Endodermal cell (in vitro differentiated cells): ENCODE results near the gene VAV3. TPM values are rescaled to one million over a fixed set of nuclear protein-coding genes. Genes with fewer than 3 reads are reported as not detected.

Source experiments
- DNase-seq: peaks from one replicate; pipeline ENCODE4 v3.0.0-alpha.2; 2017
- H3K27ac ChIP-seq: 2 replicates; pipeline ENCODE4 v1.5.1; 2013; ENCODE audit warnings: mild to moderate bottlenecking, low read depth, low read length, moderate library complexity
- H3K27me3 ChIP-seq: 2 replicates; pipeline ENCODE4 v1.6.1; 2013; ENCODE audit warnings: mild to moderate bottlenecking, low read length, moderate library complexity; ENCODE audit not compliant: insufficient read depth, control insufficient read depth, poor library complexity, severe bottlenecking
- H3K36me3 ChIP-seq: 2 replicates; pipeline ENCODE4 v1.7.0; 2013; ENCODE audit warnings: mild to moderate bottlenecking, low read length, moderate library complexity; ENCODE audit not compliant: control insufficient read depth, insufficient read depth
- H3K4me1 ChIP-seq: one replicate; pipeline ENCODE4 v1.7.0; 2013; ENCODE audit warnings: low read length; ENCODE audit not compliant: control insufficient read depth, insufficient read depth
- H3K4me3 ChIP-seq: 2 replicates; pipeline ENCODE4 v1.5.1; 2013; ENCODE audit warnings: mild to moderate bottlenecking, low read length, moderate library complexity
- H3K9ac ChIP-seq: 2 replicates; pipeline ENCODE4 v1.6.1; 2013; ENCODE audit warnings: mild to moderate bottlenecking, low read length, moderate library complexity; ENCODE audit not compliant: poor library complexity, severe bottlenecking; ENCODE audit errors: extremely low read depth
- H3K9me3 ChIP-seq: 2 replicates; pipeline ENCODE4 v1.6.1; 2013; ENCODE audit warnings: mild to moderate bottlenecking, low read length, moderate library complexity; ENCODE audit not compliant: control insufficient read depth
- H3K27ac Mint-ChIP-seq: 2 replicates; pipeline ENCODE4 v1.8.0; 2020; ENCODE audit warnings: mixed read lengths
- H3K27me3 Mint-ChIP-seq: 2 replicates; pipeline ENCODE4 v1.8.0; 2021; ENCODE audit warnings: mild to moderate bottlenecking, mixed read lengths; ENCODE audit not compliant: insufficient read depth
- H3K36me3 Mint-ChIP-seq: 2 replicates; pipeline ENCODE4 v1.8.0; 2020; ENCODE audit warnings: low read depth, mixed read lengths
- H3K4me1 Mint-ChIP-seq: 2 replicates; pipeline ENCODE4 v1.8.0; 2020; ENCODE audit warnings: mixed read lengths
- H3K4me3 Mint-ChIP-seq: 2 replicates; pipeline ENCODE4 v1.8.0; 2020; ENCODE audit warnings: mild to moderate bottlenecking, moderate library complexity, mixed read lengths
- H3K9me3 Mint-ChIP-seq: 2 replicates; pipeline ENCODE4 v1.8.0; 2020; ENCODE audit warnings: mild to moderate bottlenecking, mixed read lengths
- CTCF ChIP-seq: fragments of 200-600 bp; sonication (generic); conservative IDR thresholded peaks from 2 replicates; pipeline ENCODE4 v1.5.0; 2021; ENCODE audit warnings: antibody characterized with exemption, mild to moderate bottlenecking
- WGBS, 2 experiments: methylation state at CpG; one replicate each; pipeline versions ENCODE4 v1.1.5 to v1.1.7; 2013; ENCODE audit warnings: missing lambda C conversion rate in 2 of 2, mixed read lengths in 1 of 2; ENCODE audit not compliant: insufficient coverage in 1 of 2, insufficient read length in 1 of 2; 5-methylcytosine and 5-hydroxymethylcytosine counted together
- total RNA-seq, 2 donors: library from RNA; stranded (reverse); fragmentation: NEBNext Ultra II Directional in 1 of 2; extraction: Animal tissue kit (Norgen Biotek cat#: 25700) in 1 of 2; gene quantifications; 2 replicates in 1 of 2; 3 replicates in 1 of 2; pipeline ENCODE4 v1.2.1, GENCODE V29; 2021

Gene VAV3
- total RNA-seq, 2 donors from 2014 or later: 6.9 to 9.6 TPM

- H3K4me3 Mint-ChIP-seq: no peak overlapping the region
- TF ChIP-seq CTCF: no peak
- Histone ChIP-seq H3K36me3 (no peaks in the 10 kb centered on the region), H3K9ac (no peak overlapping the region), H3K27ac (no peak overlapping the region), H3K4me1 (no peaks in the 10 kb centered on the region), H3K4me3 (no peak overlapping the region), H3K9me3 (no peaks in the 10 kb centered on the region), H3K27me3 (peaks cover 38% of the 10 kb centered on the region)
- H3K27ac Mint-ChIP-seq: no peak overlapping the region
- H3K4me1 Mint-ChIP-seq: peaks cover 24% of the 10 kb centered on the region
- H3K27me3 Mint-ChIP-seq: peaks cover 2% of the 10 kb centered on the region
- 99 to 100% methylated on average over 3 of the region's 3 CpGs for WGBS, 2 experiments
- H3K9me3 Mint-ChIP-seq: no peaks in the 10 kb centered on the region
- H3K36me3 Mint-ChIP-seq: peaks cover 12% of the 10 kb centered on the region
- DNase-seq: no peak
These were observed 197.8 kb downstream of the VAV3 start for GRCh38 chr1:107767156-107767582.

GRCh38 chr1:107766533-107766932 lies 198.4 kb downstream of the VAV3 start:
- Histone ChIP-seq H3K27me3 (peaks cover 45% of the 10 kb centered on the region), H3K27ac (no peak overlapping the region), H3K4me3 (no peak overlapping the region), H3K36me3 (no peaks in the 10 kb centered on the region), H3K9ac (no peak overlapping the region), H3K4me1 (no peaks in the 10 kb centered on the region), H3K9me3 (no peaks in the 10 kb centered on the region)
- H3K9me3 Mint-ChIP-seq: no peaks in the 10 kb centered on the region
- H3K4me1 Mint-ChIP-seq: peaks cover 24% of the 10 kb centered on the region
- no peak overlapping the region for H3K4me3 Mint-ChIP-seq
- TF ChIP-seq CTCF: no peak
- WGBS, 2 experiments: 70 to 96% methylated on average over 1 of the region's 1 CpG
- DNase-seq: no peak
- H3K36me3 Mint-ChIP-seq: peaks cover 12% of the 10 kb centered on the region
- peaks cover 2% of the 10 kb centered on the region for H3K27me3 Mint-ChIP-seq
- H3K27ac Mint-ChIP-seq: no peak overlapping the region

DNA sequence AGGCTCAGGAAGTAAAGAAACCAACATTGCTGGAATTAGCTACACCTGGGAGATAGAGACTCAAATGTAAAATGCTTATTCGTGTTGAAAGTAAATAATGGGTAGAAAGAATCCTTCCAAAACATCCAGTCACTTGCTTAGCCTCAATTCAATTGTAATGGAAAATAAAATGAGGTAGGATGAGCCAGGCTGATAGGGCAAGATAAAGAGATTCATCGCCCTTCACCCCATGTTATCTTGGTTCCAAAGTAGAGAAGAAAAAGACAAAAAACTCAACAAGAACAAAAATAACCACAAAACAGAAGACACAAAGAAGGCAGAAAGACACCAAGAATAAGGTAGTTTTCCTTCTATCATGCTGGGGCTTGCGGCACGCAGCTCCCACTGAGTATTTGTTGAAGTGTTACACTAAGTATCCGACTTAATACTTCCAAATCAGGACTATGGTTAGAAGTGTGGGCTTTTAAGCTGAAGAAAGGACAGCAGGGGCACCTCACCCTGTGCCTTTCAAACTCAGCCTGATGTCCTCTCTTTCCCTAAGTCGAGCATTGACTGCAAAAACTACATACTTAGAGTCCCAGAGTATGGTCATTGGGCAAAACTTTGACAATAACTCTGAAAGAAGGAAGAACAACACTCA lies 202.1 kb downstream of the VAV3 start:
- Histone ChIP-seq H3K27me3 (peaks cover 47% of the 10 kb centered on the region), H3K9me3 (no peaks in the 10 kb centered on the region), H3K9ac (no peak overlapping the region), H3K4me1 (no peaks in the 10 kb centered on the region), H3K4me3 (no peak overlapping the region), H3K36me3 (no peaks in the 10 kb centered on the region), H3K27ac (no peak overlapping the region)
- Mint-ChIP-seq H3K27me3 (peaks cover 2% of the 10 kb centered on the region), H3K4me1 (peaks cover 17% of the 10 kb centered on the region), H3K9me3 (no peaks in the 10 kb centered on the region), H3K36me3 (peaks cover 5% of the 10 kb centered on the region), H3K4me3 (no peak overlapping the region), H3K27ac (peak overlapping the region; percentile 54)
- no peak for DNase-seq
- no peak for TF ChIP-seq CTCF
- WGBS, 2 experiments: 54 to 100% methylated on average over 1 to 6 of the region's 6 CpGs
